ENCODE data around the gene OSBPL8. TPM values are rescaled to one million over a fixed set of nuclear protein-coding genes. Genes with fewer than 3 reads are reported as not detected.
A peak's percentile ranks its signal among the peaks of the same experiment; 100 is the strongest.

The OSBPL8 gene
- total and polyA plus RNA-seq, 10 of the 15 experiments (the other 5 are each of a cell fraction or from before 2014, with no cell fraction given): 10.4 to 58.0 (median 32.0) TPM

DNA sequence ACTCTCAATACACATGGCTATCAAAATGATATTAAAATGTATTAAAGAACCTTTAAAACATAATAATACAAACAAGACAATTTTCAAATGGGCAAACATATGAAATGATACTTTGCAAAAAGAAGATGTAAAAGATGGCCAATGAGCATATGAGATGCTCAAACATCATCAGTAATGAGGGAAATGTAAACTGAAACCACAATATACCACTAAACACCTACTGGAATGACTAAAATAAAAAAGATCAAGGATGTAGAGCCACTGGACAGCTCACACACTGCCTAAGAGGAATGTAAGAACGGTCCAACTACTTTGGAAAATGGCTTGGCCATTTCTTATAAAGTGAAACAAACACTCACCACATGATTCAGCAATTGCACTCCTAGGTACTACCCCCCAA, 114.1 kb downstream of the OSBPL8 start:
- H3K27ac ChIP-seq (ENCODE audit: control insufficient read depth, insufficient read depth): no peak overlapping the region
- H3K9ac ChIP-seq (ENCODE audit: control insufficient read depth, insufficient read depth, low read length): no peak overlapping the region
- no peaks in the 10 kb centered on the region for H3K4me1 ChIP-seq (ENCODE audit: control insufficient read depth, insufficient read depth, low read length)
- BruUV-seq (replicated peaks): no TSS peak
- H3K4me2 ChIP-seq (ENCODE audit: control insufficient read depth, insufficient read depth): no peak overlapping the region
- no peaks in the 10 kb centered on the region for H3K27me3 ChIP-seq (replicated peaks in 1 of 2; ENCODE audit: control insufficient read depth in 2 of 2, insufficient read depth in 2 of 2, low read length in 1 of 2)
- ChIA-PET SMC1A (ENCODE audit: uncharacterized antibody, unreplicated experiment) (interaction anchor here (0.5 kb wide), 1 partner anchor 10 kb away, joined by 3 read pairs; no protein-coding TSS in a partner anchor), POLR2A (no interaction called here), RAD21 (ENCODE audit: unreplicated experiment) (interaction anchor here (1.3 kb wide), 1 partner anchor 10 kb away, joined by 3 read pairs; no protein-coding TSS in a partner anchor), CTCF (interaction anchor here (0.6 to 1.6 kb wide), 4 partner anchors 10 to 919 kb away, joined by 3 to 17 read pairs (median 4); no protein-coding TSS in a partner anchor)
- no peak overlapping the region for H2AFZ ChIP-seq (ENCODE audit: control insufficient read depth, low read depth, low read length)
- FAIRE-seq (no peak), DNase-seq (ENCODE audit: low read depth, low spot score) (no peak), ATAC-seq (peak; percentile 69)
- in situ Hi-C loops (cut with MboI): no loop called here
- no peaks in the 10 kb centered on the region for H4K20me1 ChIP-seq (ENCODE audit: control insufficient read depth, insufficient read depth)
- no peak overlapping the region for H3K4me3 ChIP-seq
- TF ChIP-seq E2F4 (IDR thresholded peaks at IDR 0.05; ENCODE audit: low read depth, low read length) (no peak), POLR2A (IDR thresholded peaks at IDR 0.05; ENCODE audit: low read depth, low read length) (no peak), CREM (IDR thresholded peaks at IDR 0.05; ENCODE audit: low read depth) (0 out of 2 replicates have a peak, but pooled peaks have one; percentile 18), RUNX3 (IDR thresholded peaks at IDR 0.05; ENCODE audit: low read length) (peak; percentile 81), CHD2 (IDR thresholded peaks at IDR 0.05; ENCODE audit: borderline replicate concordance, low read depth, low read length) (no peak), CREB1 (IDR thresholded peaks at IDR 0.05; ENCODE audit: low read depth) (peak; percentile 51; the same call in 1 of the 2 replicates), BCLAF1 (IDR thresholded peaks at IDR 0.05) (no peak), JUNB (IDR thresholded peaks at IDR 0.05) (peak; percentile 38; the same call in 1 of the 2 replicates), RFX5 (IDR thresholded peaks at IDR 0.05; ENCODE audit: low read depth, low read length) (peak; percentile 65; the same call in 1 of the 2 replicates), ZBED1 (IDR thresholded peaks at IDR 0.05; ENCODE audit: borderline replicate concordance) (no peak)
- TF ChIP-seq, protein P1, sequence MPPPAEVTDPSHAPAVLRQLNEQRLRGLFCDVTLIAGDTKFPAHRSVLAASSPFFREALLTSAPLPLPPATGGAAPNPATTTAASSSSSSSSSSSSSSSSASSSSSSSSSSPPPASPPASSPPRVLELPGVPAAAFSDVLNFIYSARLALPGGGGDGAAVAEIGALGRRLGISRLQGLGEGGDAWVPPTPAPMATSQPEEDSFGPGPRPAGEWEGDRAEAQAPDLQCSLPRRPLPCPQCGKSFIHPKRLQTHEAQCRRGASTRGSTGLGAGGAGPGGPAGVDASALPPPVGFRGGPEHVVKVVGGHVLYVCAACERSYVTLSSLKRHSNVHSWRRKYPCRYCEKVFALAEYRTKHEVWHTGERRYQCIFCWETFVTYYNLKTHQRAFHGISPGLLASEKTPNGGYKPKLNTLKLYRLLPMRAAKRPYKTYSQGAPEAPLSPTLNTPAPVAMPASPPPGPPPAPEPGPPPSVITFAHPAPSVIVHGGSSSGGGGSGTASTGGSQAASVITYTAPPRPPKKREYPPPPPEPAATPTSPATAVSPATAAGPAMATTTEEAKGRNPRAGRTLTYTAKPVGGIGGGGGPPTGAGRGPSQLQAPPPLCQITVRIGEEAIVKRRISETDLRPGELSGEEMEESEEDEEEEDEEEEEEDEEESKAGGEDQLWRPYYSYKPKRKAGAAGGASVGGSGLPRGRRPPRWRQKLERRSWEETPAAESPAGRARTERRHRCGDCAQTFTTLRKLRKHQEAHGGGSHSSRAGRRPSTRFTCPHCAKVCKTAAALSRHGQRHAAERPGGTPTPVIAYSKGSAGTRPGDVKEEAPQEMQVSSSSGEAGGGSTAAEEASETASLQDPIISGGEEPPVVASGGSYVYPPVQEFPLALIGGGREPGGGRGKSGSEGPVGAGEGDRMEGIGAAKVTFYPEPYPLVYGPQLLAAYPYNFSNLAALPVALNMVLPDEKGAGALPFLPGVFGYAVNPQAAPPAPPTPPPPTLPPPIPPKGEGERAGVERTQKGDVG (CRISPR knock-in tag; IDR thresholded peaks at IDR 0.05): no peak
- WGBS (ENCODE audit: insufficient coverage, insufficient replicate concordance, low lambda C conversion rate, missing lambda C conversion rate): 48% methylated on average over 1 of the region's 1 CpG
- intact Hi-C loops (cut with micrococcal nuclease; ENCODE audit: unreplicated experiment): no loop called here
- no peaks in the 10 kb centered on the region for H3K79me2 ChIP-seq (ENCODE audit: control insufficient read depth, insufficient read depth, low read length)
- H3K9me3 ChIP-seq (replicated peaks; ENCODE audit: control insufficient read depth, insufficient read depth, low read length): no peaks in the 10 kb centered on the region
- H3K36me3 ChIP-seq (ENCODE audit: control insufficient read depth in 2 of 2, insufficient read depth in 2 of 2, low read length in 1 of 2): no peaks in the 10 kb centered on the region

All from GM12878 (cell line).